NCI-H2107 (cell line): ENCODE data around the gene GSE1.

Experiments used
- DNase-seq: peaks from one replicate; lab custom pipeline; 2025; lab: John Stamatoyannopoulos, UW

The GSE1 gene

GRCh38 chr16:85574672-85575475 lies 38.2 kb upstream of the GSE1 start:
- no peak for DNase-seq

GRCh38 chr16:85575920-85576319 lies 37.2 kb upstream of the GSE1 start:
- no peak for DNase-seq

- DNase-seq = no peak
Observed at GRCh38 chr16:85576944-85577343, 36.2 kb upstream of the GSE1 start.

GRCh38 chr16:85577899-85578598 lies 35.1 kb upstream of the GSE1 start:
- DNase-seq = no peak

GRCh38 chr16:85578599-85578948 lies 34.5 kb upstream of the GSE1 start:
- DNase-seq = no peak

GRCh38 chr16:85579191-85579590 lies 33.9 kb upstream of the GSE1 start:
- no peak for DNase-seq

- DNase-seq = no peak
Observed at GRCh38 chr16:85579923-85580580, 33.1 kb upstream of the GSE1 start.

- DNase-seq = no peak
Observed at GRCh38 chr16:85580684-85581083, 32.4 kb upstream of the GSE1 start.

- DNase-seq = no peak
Observed at GRCh38 chr16:85582229-85582991, 30.7 kb upstream of the GSE1 start.

- no peak for DNase-seq
Observed at GRCh38 chr16:85583491-85584181, 29.5 kb upstream of the GSE1 start.

GRCh38 chr16:85584267-85584666 lies 28.9 kb upstream of the GSE1 start:
- DNase-seq = no peak

- no peak for DNase-seq
Observed at GRCh38 chr16:85584819-85585282, 28.3 kb upstream of the GSE1 start.

GRCh38 chr16:85585711-85586110 lies 27.4 kb upstream of the GSE1 start:
- no peak for DNase-seq

- no peak for DNase-seq
Observed at GRCh38 chr16:85586380-85587104, 26.6 kb upstream of the GSE1 start.

GRCh38 chr16:85587762-85588556 lies 25.2 kb upstream of the GSE1 start:
- DNase-seq = no peak

- DNase-seq = no peak
Observed at GRCh38 chr16:85588562-85589503, 24.3 kb upstream of the GSE1 start.

- DNase-seq = no peak
Observed at GRCh38 chr16:85589688-85590505, 23.2 kb upstream of the GSE1 start.

GRCh38 chr16:85590506-85590832 lies 22.7 kb upstream of the GSE1 start:
- no peak for DNase-seq
